ENCODE data around the gene STIM2.
"Not testable (repeated sequence)": the region's sequence is repeated elsewhere in the genome, so short reads cannot be mapped to it uniquely, and the experiment has no call there.

STIM2 gene

DNA sequence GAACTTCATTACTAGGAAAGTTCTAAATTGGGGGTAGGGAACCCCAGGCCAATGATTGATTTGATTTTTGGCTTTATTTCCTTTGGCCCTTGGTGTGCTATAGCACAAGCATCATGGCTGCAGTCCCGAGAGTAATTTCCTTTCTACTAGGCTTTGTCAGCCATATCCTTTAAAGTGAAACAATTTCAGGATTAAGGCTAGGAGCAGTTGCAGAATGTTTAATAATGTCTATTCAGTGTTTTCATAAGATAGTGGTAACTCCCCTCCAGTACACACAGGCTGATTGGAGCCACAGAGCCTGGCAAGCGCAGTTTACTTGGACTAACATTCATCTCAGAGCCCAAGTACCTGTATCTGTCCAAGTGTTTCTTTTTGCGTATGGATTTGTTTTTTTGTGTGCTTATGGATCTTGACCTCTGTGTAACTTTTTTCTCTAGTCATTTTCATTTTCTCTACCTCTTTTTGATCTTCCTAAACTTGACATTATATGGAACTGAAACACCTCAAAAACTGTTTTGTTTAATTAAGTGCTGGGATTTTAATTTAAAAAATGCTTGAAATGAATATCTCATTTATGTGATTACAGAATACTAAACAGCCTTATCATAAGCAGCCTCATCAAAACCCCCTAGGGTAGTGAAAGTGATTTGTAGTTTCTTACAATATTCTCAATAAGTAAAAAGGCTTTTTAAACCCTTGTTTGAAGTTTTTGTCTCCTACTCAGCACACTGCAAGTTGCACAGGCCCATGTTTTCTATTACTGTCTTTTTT lies 7.5 kb downstream of the STIM2 start:
- DNase-seq (ENCODE audit: low spot score), result no peak

- DNase-seq (ENCODE audit: low spot score), result no peak
These were observed 10.1 kb downstream of the STIM2 start for GRCh38 chr4:26870576-26871262.

DNA sequence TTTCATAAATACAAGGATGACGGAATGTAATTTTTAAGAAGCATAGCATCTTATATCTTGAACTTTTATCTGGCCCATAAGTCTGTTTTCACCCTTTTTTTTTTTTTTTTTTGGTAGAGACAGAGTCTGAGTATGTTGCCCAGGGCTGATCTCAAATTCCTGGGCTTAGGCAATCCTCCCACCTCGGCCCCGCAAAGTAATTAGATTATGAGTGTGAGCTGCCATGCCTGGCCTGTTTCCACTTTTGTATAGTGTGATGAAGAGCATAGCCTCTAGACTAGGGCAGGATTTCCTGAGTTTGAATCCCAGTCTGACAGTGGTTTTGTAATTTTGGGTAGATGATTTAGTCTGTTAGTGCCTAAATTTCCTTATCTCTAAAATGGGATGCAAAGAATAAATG lies 11.0 kb downstream of the STIM2 start:
- DNase-seq (ENCODE audit: low spot score), result no peak

- no peak for DNase-seq (ENCODE audit: low spot score)
These were observed 12.9 kb downstream of the STIM2 start for GRCh38 chr4:26873391-26874026.

GRCh38 chr4:26874110-26874509 lies 13.5 kb downstream of the STIM2 start:
- DNase-seq (ENCODE audit: low spot score), result no peak

DNA sequence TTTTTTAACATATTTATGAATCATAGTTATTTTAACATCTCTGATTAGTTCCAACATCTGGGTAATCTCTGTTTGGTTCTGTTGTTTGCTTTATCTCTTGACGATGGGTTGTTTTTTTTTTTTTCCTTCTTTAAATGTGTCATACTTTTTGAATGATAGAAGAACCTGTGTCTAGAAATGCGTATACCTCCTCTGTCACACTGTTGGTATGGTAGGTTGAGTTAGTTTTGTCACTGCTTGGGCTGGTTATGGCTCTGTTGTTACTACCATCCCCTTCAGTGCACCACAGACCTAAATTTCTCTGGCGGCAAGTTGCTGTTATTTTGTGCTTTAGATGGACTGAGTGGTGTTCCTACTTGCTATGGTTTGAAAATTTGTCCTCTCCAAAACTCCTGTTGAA lies 16.8 kb downstream of the STIM2 start:
- DNase-seq (ENCODE audit: low spot score), result no peak

DNA sequence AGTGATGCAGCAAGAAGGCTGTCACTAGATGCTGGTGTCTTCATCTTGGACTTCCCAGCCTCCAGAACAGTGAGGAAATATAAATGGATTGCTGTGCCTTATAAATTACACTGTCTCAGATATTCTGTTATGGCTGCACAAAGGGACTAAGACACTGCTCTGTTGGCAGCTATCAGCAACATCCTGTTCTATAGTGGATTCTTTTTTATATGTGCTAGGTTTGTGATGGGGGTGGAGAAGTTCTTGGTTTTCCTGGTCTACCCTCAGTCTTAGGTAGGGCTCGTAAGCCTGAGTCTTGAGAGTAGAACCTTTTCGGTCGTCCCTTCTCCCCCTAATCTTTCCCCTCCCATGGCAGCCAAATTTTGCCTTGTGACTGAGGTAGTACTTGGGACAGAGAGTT lies 17.3 kb downstream of the STIM2 start:
- DNase-seq (ENCODE audit: low spot score), result no peak

- no peak for DNase-seq (ENCODE audit: low spot score)
These were observed 18.3 kb downstream of the STIM2 start for GRCh38 chr4:26878794-26879391.

DNA sequence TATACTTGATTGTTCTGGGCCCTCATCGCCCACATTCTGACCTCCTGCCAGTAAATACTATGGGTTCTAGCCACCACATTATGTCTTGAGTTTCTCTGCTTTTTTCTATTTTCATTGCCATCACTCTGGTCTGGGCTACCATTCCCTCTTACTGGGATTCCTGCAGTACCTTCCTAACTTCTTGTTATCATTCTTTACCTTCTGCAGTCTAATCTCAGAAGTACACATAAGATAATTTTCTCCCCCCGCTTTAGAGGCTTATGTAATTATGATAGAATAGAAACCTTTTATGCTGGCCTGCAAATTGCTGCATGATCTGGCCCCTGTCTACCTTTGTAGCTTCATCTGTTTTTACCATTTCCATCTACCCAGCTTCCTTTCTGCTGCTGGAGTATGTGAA lies 19.2 kb downstream of the STIM2 start:
- no peak for DNase-seq (ENCODE audit: low spot score)

DNA sequence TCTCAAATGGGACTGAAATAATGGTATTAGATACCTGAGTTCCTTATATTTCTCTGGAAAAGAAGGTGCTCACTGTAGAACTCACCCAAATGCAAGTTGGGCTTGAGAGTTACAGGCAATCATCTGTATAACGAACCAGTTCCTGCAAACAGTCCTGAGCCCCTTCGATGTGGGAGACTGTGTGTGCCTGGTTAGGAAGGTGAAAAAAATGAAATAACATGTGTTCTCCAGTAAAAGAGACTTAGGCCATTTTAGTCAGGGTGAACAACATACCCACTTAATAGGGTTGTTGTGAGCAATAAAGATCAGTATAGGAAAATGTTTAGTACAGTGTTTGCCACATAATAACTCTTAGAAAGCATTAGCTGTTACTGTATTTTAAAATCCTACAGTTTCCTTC lies 23.4 kb downstream of the STIM2 start:
- DNase-seq (ENCODE audit: low spot score), result no peak

DNA sequence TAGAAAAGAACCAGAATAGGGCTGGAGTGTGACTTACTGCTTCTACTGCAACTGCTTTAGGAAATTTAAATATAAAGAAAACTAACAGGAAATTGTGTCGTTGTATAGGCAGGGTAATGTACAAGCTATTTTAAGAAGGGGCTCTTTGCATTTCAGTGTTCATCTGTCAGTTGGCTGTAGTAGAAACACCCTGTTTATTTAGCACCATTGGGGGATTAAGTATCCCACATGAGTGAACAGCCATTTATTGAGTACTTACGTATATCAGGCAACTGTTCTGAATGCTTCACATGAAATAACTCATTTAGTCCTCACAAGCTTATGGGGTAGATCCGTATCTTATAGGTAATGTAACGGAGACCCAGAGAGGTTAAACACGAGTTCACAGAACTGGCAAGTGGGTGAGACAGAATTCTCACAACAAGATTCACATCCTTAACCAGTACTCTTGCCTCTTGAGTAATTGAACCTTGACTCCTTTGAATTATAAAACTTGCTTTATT lies 23.9 kb downstream of the STIM2 start:
- no peak for DNase-seq (ENCODE audit: low spot score)

DNA sequence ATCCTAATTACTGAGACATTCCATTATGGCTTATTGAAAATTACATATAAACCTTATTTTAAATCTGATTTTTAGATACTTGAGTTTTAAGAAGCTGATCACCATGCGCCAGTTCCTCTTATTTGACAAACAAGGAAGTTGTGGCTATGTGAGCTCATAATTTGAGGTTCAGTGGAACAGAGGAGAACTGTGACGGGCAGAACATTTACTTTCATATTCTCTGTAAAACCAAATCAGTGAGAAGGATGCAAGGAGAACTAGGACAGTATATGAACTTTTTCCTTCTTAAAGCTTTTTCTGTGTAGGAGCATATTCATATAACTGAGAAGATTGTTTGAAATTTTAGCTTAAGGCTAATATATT lies 25.3 kb downstream of the STIM2 start:
- DNase-seq (ENCODE audit: low spot score), result no peak

GRCh38 chr4:26887143-26887542 lies 26.5 kb downstream of the STIM2 start:
- DNase-seq (ENCODE audit: low spot score), result no peak

- no peak for DNase-seq (ENCODE audit: low spot score)
These were observed 27.2 kb downstream of the STIM2 start for GRCh38 chr4:26887809-26888208.

GRCh38 chr4:26889356-26889755 lies 28.7 kb downstream of the STIM2 start:
- no peak for DNase-seq (ENCODE audit: low spot score)

GRCh38 chr4:26891054-26891453 lies 30.4 kb downstream of the STIM2 start:
- DNase-seq (ENCODE audit: low spot score), result no peak

DNA sequence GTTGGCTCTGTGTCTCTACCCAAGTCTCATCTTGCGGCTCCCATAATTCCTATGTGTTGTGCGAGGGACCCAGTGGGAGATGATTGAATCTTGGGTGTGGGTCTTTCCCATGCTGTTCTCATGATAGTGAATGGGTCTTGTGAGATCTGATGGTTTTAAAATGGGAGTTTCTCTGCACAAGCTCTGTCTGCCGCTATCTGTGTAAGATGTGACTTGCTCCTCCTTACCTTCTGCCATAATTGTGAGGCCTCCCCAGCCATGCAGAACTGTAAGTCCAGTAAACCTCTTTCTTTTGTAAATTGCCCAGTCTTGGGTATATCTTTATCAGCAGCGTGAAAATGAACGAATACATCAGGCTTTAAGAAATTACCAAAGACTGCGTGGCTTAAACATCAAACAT lies 31.2 kb downstream of the STIM2 start:
- DNase-seq (ENCODE audit: low spot score), result no peak

GRCh38 chr4:26892480-26893150 lies 32.0 kb downstream of the STIM2 start:
- DNase-seq (ENCODE audit: low spot score), result no peak

- no peak for DNase-seq (ENCODE audit: low spot score)
These were observed 32.9 kb downstream of the STIM2 start for GRCh38 chr4:26893491-26893890.

- DNase-seq (ENCODE audit: low spot score), result not testable (repeated sequence)
These were observed 34.2 kb downstream of the STIM2 start for GRCh38 chr4:26894881-26895280.

DNA sequence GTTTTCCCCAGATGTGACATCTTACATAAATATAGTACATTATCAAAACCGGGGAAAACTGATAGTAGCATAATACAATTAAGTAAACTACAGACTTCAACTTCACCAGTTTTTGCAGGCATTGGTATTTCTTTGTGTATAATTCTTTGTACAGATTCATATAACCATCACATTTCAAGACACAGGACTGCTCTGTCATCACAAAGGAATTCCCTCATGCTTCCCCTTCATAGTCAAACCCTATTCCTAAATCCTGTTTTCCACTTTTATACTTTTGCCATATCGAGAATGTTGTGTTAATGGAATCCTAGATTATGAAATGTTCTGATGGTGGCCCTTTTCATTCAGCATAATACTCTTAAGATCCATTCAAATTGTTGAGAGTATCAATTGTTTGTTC lies 36.0 kb downstream of the STIM2 start:
- no peak for DNase-seq (ENCODE audit: low spot score)

DNA sequence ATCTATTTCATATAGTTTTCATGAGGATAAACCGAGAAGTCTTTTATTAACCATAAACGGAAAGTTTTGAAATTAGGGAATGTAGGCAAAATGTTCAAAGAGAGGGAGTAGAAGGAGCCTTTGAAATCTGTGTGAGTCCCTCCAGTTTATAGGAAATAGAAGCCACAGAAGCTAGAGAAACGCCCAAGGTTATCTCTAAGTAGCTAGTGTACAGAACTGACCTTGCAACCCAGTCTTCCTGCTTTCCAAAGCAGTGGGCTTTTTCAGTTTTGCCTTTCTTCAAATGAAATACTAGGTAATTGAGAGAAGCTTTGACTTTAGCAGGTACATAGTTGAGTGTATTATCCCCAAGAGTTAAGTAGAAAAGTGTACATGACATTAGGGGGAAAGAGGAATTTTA lies 39.4 kb downstream of the STIM2 start:
- no peak for DNase-seq (ENCODE audit: low spot score)

All from HuH-7.5 (cell line).